NCI-H82 (cell line): Measurements from ENCODE around the gene FOXI1.
"Not testable (repeated sequence)": the region's sequence is repeated elsewhere in the genome, so short reads cannot be mapped to it uniquely, and the experiment has no call there.

Experiments used
- DNase-seq: peaks from one replicate; lab custom pipeline; 2025; lab: John Stamatoyannopoulos, UW

FOXI1 gene

GRCh38 chr5:170092455-170093101 lies 13.1 kb upstream of the FOXI1 start:
- DNase-seq: no peak

GRCh38 chr5:170094329-170094728 lies 11.4 kb upstream of the FOXI1 start:
- not testable (repeated sequence) for DNase-seq

- DNase-seq: no peak
These were observed 10.1 kb upstream of the FOXI1 start for GRCh38 chr5:170095646-170096045.

- DNase-seq: no peak
These were observed 7.8 kb upstream of the FOXI1 start for GRCh38 chr5:170097934-170098333.

GRCh38 chr5:170100066-170100943 lies 5.4 kb upstream of the FOXI1 start:
- DNase-seq: peak; percentile 82

- DNase-seq: no peak
These were observed 2.2 kb upstream of the FOXI1 start for GRCh38 chr5:170103447-170103846.

GRCh38 chr5:170104299-170104698 lies 1.4 kb upstream of the FOXI1 start:
- no peak for DNase-seq

- DNase-seq: no peak
These were observed 987 bp upstream of the FOXI1 start for GRCh38 chr5:170104710-170105109.

- DNase-seq: no peak
These were observed 2.0 kb downstream of the FOXI1 start for GRCh38 chr5:170107674-170108073.

GRCh38 chr5:170108266-170108785 lies 2.6 kb downstream of the FOXI1 start:
- DNase-seq: no peak

GRCh38 chr5:170109059-170110031 lies 3.6 kb downstream of the FOXI1 start:
- DNase-seq: no peak

- no peak for DNase-seq
These were observed 4.8 kb downstream of the FOXI1 start for GRCh38 chr5:170110403-170111087.

- DNase-seq: no peak
These were observed 5.5 kb downstream of the FOXI1 start for GRCh38 chr5:170111088-170111785.

GRCh38 chr5:170112876-170113521 lies 7.3 kb downstream of the FOXI1 start:
- DNase-seq: no peak

GRCh38 chr5:170113522-170113900 lies 7.8 kb downstream of the FOXI1 start:
- DNase-seq: no peak

GRCh38 chr5:170114271-170114670 lies 8.6 kb downstream of the FOXI1 start:
- no peak for DNase-seq

GRCh38 chr5:170115925-170116324 lies 10.2 kb downstream of the FOXI1 start:
- no peak for DNase-seq

- no peak for DNase-seq
These were observed 12.0 kb downstream of the FOXI1 start for GRCh38 chr5:170117736-170118135.

- DNase-seq: no peak
These were observed 14.9 kb downstream of the FOXI1 start for GRCh38 chr5:170120576-170120975.

GRCh38 chr5:170121321-170121720 lies 15.6 kb downstream of the FOXI1 start:
- no peak for DNase-seq
